ENCODE results near the gene HSD17B3.

- peak; percentile 32 for TF ChIP-seq CTCF (conservative IDR thresholded peaks at IDR 0.05)
- no peak for TF ChIP-seq ZFX (IDR thresholded peaks at IDR 0.05)
These were observed 82.1 kb downstream of the HSD17B3 start for GRCh38 chr9:96219900-96220257.
